ENCODE measurements around the gene LAMB4.

DNA sequence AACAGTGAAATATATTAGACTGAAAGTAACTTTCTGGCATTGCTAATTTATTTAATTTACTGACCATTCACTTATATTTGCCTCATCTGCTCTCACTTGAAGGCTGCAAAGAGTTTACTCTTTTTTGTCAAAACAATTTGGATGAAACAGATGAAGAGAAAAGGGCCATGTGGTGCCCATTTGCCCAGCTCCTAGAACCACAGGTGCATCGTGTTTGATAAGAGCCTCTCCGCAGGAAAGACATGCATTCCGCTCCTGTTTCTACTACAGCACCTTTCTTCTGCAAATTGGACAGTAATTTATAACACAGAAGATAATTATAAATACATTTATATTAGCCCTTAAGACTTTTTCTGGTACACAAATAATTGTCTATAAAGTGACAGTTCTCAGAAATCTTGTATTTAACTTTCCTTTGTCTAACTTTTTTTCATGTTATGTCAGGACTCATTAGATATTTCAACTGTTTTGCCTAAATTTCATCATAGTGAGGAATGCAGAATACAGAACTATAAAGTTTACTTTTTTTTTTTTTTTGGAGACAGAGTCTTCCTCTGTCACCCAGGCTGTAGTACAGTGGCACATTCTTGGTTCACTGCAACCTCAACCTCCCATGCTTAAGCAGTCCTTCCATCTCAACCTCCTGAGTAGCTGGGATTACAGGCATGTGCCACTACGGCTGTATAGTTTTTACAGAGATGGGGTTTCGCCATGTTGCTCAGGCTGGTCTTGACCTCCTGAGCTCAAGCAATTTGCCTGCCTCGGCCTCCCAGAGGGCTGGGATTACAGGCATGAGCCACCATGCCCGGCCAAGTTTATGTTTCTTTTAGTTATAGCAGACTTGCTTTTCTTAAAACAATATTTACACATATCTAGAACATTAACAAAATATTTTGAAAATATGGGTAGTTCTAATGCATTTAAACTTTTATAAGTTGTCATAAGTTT is 869 bp downstream of the LAMB4 start:
- TF ChIP-seq, protein P1, sequence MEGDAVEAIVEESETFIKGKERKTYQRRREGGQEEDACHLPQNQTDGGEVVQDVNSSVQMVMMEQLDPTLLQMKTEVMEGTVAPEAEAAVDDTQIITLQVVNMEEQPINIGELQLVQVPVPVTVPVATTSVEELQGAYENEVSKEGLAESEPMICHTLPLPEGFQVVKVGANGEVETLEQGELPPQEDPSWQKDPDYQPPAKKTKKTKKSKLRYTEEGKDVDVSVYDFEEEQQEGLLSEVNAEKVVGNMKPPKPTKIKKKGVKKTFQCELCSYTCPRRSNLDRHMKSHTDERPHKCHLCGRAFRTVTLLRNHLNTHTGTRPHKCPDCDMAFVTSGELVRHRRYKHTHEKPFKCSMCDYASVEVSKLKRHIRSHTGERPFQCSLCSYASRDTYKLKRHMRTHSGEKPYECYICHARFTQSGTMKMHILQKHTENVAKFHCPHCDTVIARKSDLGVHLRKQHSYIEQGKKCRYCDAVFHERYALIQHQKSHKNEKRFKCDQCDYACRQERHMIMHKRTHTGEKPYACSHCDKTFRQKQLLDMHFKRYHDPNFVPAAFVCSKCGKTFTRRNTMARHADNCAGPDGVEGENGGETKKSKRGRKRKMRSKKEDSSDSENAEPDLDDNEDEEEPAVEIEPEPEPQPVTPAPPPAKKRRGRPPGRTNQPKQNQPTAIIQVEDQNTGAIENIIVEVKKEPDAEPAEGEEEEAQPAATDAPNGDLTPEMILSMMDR (IDR thresholded peaks at IDR 0.05; ENCODE audit: insufficient read depth, low read length) = no peak
- TF ChIP-seq SPI1 (IDR thresholded peaks at IDR 0.05; ENCODE audit: borderline replicate concordance, low read depth) = no peak
- no peak for TF ChIP-seq POLR2AphosphoS5 (IDR thresholded peaks at IDR 0.05; ENCODE audit: low read depth)
- no peak for TF ChIP-seq GABPA (IDR thresholded peaks at IDR 0.05; ENCODE audit: low read depth)
- TF ChIP-seq, protein P2, sequence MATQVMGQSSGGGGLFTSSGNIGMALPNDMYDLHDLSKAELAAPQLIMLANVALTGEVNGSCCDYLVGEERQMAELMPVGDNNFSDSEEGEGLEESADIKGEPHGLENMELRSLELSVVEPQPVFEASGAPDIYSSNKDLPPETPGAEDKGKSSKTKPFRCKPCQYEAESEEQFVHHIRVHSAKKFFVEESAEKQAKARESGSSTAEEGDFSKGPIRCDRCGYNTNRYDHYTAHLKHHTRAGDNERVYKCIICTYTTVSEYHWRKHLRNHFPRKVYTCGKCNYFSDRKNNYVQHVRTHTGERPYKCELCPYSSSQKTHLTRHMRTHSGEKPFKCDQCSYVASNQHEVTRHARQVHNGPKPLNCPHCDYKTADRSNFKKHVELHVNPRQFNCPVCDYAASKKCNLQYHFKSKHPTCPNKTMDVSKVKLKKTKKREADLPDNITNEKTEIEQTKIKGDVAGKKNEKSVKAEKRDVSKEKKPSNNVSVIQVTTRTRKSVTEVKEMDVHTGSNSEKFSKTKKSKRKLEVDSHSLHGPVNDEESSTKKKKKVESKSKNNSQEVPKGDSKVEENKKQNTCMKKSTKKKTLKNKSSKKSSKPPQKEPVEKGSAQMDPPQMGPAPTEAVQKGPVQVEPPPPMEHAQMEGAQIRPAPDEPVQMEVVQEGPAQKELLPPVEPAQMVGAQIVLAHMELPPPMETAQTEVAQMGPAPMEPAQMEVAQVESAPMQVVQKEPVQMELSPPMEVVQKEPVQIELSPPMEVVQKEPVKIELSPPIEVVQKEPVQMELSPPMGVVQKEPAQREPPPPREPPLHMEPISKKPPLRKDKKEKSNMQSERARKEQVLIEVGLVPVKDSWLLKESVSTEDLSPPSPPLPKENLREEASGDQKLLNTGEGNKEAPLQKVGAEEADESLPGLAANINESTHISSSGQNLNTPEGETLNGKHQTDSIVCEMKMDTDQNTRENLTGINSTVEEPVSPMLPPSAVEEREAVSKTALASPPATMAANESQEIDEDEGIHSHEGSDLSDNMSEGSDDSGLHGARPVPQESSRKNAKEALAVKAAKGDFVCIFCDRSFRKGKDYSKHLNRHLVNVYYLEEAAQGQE (IDR thresholded peaks at IDR 0.05; ENCODE audit: insufficient replicate concordance, low read depth) = no peak
